HEK293T (cell line): ENCODE data around the gene MAGI2.

Source experiments
- CTCF ChIA-PET: fragments of 350-600 bp; formaldehyde crosslinking; extraction: SDS; loops from one replicate; lab custom pipeline; 2021; ENCODE audit warnings: antibody characterized with exemption, inconsistent platforms; lab: Yijun Ruan, JAX
- POLR2A ChIA-PET: fragments of 350-600 bp; formaldehyde crosslinking; extraction: SDS; loops from one replicate; lab custom pipeline; 2020; ENCODE audit warnings: antibody characterized with exemption, inconsistent platforms; lab: Yijun Ruan, JAX
- DNase-seq: peaks from one replicate; pipeline ENCODE4 v3.0.0; 2012; ENCODE audit warnings: mixed read lengths; ENCODE audit errors: extremely low spot score
- ARNT ChIP-seq: fragments of 450-650 bp; IDR thresholded peaks from 2 replicates; pipeline ENCODE4 v1.6.1; 2017; ENCODE audit warnings: mild to moderate bottlenecking
- BHLHE40 ChIP-seq: fragments of 450-650 bp; IDR thresholded peaks from 2 replicates; pipeline ENCODE4 v1.6.1; 2016; ENCODE audit warnings: mild to moderate bottlenecking, moderate library complexity, borderline replicate concordance
- CTBP1 ChIP-seq: fragments of 450-650 bp; IDR thresholded peaks from 2 replicates; pipeline ENCODE4 v1.6.1; 2016; ENCODE audit warnings: borderline replicate concordance
- ELF4 ChIP-seq: fragments of 450-650 bp; IDR thresholded peaks from 2 replicates; pipeline ENCODE4 v1.6.1; 2017; ENCODE audit warnings: antibody characterized with exemption
- FOXA1 ChIP-seq: fragments of 450-650 bp; IDR thresholded peaks from 2 replicates; pipeline ENCODE4 v1.6.1; 2016; ENCODE audit warnings: mild to moderate bottlenecking
- FOXK2 ChIP-seq: fragments of 450-650 bp; IDR thresholded peaks from 2 replicates; pipeline ENCODE4 v1.6.1; 2016; ENCODE audit warnings: mild to moderate bottlenecking
- FOXM1 ChIP-seq: fragments of 450-650 bp; IDR thresholded peaks from 2 replicates; pipeline ENCODE4 v1.6.1; 2017; ENCODE audit warnings: mild to moderate bottlenecking, borderline replicate concordance
- HDGF ChIP-seq: fragments of 450-650 bp; IDR thresholded peaks from 2 replicates; pipeline ENCODE4 v1.6.1; 2017; ENCODE audit warnings: antibody characterized with exemption, borderline replicate concordance
- L3MBTL2 ChIP-seq: fragments of 450-650 bp; conservative IDR thresholded peaks from 2 replicates; pipeline ENCODE4 v1.6.1; 2016; ENCODE audit warnings: mild to moderate bottlenecking
- LEF1 ChIP-seq: fragments of 450-650 bp; IDR thresholded peaks from 2 replicates; pipeline ENCODE4 v1.6.1; 2017; ENCODE audit warnings: mild to moderate bottlenecking, borderline replicate concordance
- NFRKB ChIP-seq: fragments of 450-650 bp; IDR thresholded peaks from 2 replicates; pipeline ENCODE4 v1.6.1; 2016; ENCODE audit warnings: mild to moderate bottlenecking, moderate library complexity
- PKNOX1 ChIP-seq: fragments of 450-650 bp; IDR thresholded peaks from 2 replicates; pipeline ENCODE4 v1.6.1; 2016
- SP1 ChIP-seq: fragments of 450-650 bp; IDR thresholded peaks from 2 replicates; pipeline ENCODE4 v1.6.1; 2017
- SUZ12 ChIP-seq: fragments of 450-650 bp; IDR thresholded peaks from 2 replicates; pipeline ENCODE4 v1.6.1; 2016; ENCODE audit warnings: mild to moderate bottlenecking
- TARDBP ChIP-seq: fragments of 450-650 bp; IDR thresholded peaks from 2 replicates; pipeline ENCODE4 v1.6.1; 2016
- ZNF384 ChIP-seq: fragments of 450-650 bp; IDR thresholded peaks from 2 replicates; pipeline ENCODE4 v1.6.1; 2016

The MAGI2 gene

GRCh38 chr7:78083476-78084120 lies 1369.9 kb downstream of the MAGI2 start:
- TF ChIP-seq FOXK2 = no peak
- no peak for TF ChIP-seq NFRKB
- TF ChIP-seq LEF1 = no peak
- no peak for TF ChIP-seq TARDBP
- no peak for TF ChIP-seq ZNF384
- ChIA-PET POLR2A (no interaction called here), CTCF (no interaction called here)
- DNase-seq = no peak

GRCh38 chr7:78082556-78082955 lies 1370.9 kb downstream of the MAGI2 start:
- ChIA-PET POLR2A (no interaction called here), CTCF (no interaction called here)
- no peak for DNase-seq
- TF ChIP-seq LEF1 = no peak
- TF ChIP-seq PKNOX1 = no peak
- TF ChIP-seq CTBP1 = no peak
- TF ChIP-seq SP1 = no peak
- TF ChIP-seq BHLHE40 = no peak
- TF ChIP-seq FOXM1 = no peak
- TF ChIP-seq SUZ12 = no peak
- TF ChIP-seq HDGF = no peak
- TF ChIP-seq FOXA1 = no peak
- TF ChIP-seq L3MBTL2 = no peak
- TF ChIP-seq FOXK2 = no peak
- TF ChIP-seq NFRKB = no peak
- TF ChIP-seq ZNF384 = no peak
- no peak for TF ChIP-seq ARNT
- no peak for TF ChIP-seq ELF4
- TF ChIP-seq TARDBP = no peak

- no peak for DNase-seq
- ChIA-PET CTCF (no interaction called here), POLR2A (no interaction called here)
- no peak for TF ChIP-seq NFRKB
- no peak for TF ChIP-seq FOXK2
- no peak for TF ChIP-seq LEF1
- no peak for TF ChIP-seq L3MBTL2
- no peak for TF ChIP-seq FOXA1
- no peak for TF ChIP-seq CTBP1
- no peak for TF ChIP-seq ZNF384
- no peak for TF ChIP-seq HDGF
- no peak for TF ChIP-seq SP1
- no peak for TF ChIP-seq ELF4
- no peak for TF ChIP-seq TARDBP
- no peak for TF ChIP-seq SUZ12
- no peak for TF ChIP-seq BHLHE40
- TF ChIP-seq PKNOX1 = no peak
- no peak for TF ChIP-seq FOXM1
- TF ChIP-seq ARNT = no peak
Observed at GRCh38 chr7:78081888-78082287, 1371.6 kb downstream of the MAGI2 start.

- DNase-seq = no peak
- ChIA-PET POLR2A (no interaction called here), CTCF (no interaction called here)
- TF ChIP-seq FOXK2 (no peak), SUZ12 (no peak), PKNOX1 (no peak), SP1 (no peak), LEF1 (no peak), ARNT (no peak), NFRKB (no peak), FOXA1 (no peak), HDGF (no peak), CTBP1 (no peak), BHLHE40 (no peak)
Observed at GRCh38 chr7:78081344-78081743, 1372.1 kb downstream of the MAGI2 start.

GRCh38 chr7:78080811-78081210 lies 1372.7 kb downstream of the MAGI2 start:
- CTCF ChIA-PET = no interaction called here
- no peak for DNase-seq
- TF ChIP-seq LEF1 (no peak), FOXA1 (no peak), FOXM1 (no peak), CTBP1 (no peak), NFRKB (no peak), L3MBTL2 (no peak), ARNT (no peak), ZNF384 (no peak), ELF4 (no peak), SP1 (no peak), FOXK2 (no peak)
- POLR2A ChIA-PET = no interaction called here

GRCh38 chr7:78080241-78080640 lies 1373.2 kb downstream of the MAGI2 start:
- TF ChIP-seq ARNT (no peak), FOXA1 (no peak), SP1 (no peak), L3MBTL2 (no peak), FOXK2 (no peak), PKNOX1 (no peak), TARDBP (no peak)
- CTCF ChIA-PET = no interaction called here
- no peak for DNase-seq
- POLR2A ChIA-PET = no interaction called here
